Stimulated activated CD4-positive, alpha-beta T cell treated with anti-CD3 and anti-CD28 coated beads, TNF-alpha, amount 100 ng/mL, for 4 hours (primary cell): ENCODE results near the gene TJP3.

Experiments used
- DNase-seq, 3 experiments: peaks; one replicate each; pipeline ENCODE4 v3.0.0-alpha.2; 2020; ENCODE audit warnings: low read depth in 3 of 3

TJP3 gene

DNA sequence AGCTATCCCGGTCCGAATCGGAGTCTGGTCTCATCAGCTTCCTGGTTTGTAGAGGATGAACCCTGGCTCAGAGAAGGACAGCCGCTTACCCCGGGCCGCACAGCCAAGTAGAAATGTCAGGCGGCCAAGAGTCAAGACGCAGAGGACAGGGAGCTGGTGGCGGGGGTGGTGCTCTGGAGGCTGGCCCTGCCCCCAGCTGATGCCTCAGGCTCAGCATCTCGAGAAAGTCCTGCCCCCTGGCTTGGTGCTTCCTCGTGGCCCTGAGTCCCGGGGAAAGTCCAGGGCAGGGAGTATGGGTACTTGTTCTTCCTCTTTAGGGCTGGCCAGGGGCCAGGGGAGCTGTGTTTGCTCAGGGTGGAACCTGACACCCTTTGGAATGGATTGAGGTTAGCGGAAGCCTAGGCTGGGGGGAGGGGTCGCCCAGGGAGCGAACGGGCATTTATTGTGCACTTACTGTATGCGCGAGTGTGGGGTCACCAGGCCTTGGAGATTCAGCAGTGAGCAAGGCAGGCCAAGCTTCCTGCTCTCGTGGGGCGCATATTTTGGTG is 2.2 kb downstream of the TJP3 start:
- DNase-seq: no peak

- no peak for DNase-seq
Measured at GRCh38 chr19:3712663-3713611, 4.8 kb downstream of the TJP3 start.

- no peak for DNase-seq
Measured at GRCh38 chr19:3716147-3716668, 8.0 kb downstream of the TJP3 start.

DNA sequence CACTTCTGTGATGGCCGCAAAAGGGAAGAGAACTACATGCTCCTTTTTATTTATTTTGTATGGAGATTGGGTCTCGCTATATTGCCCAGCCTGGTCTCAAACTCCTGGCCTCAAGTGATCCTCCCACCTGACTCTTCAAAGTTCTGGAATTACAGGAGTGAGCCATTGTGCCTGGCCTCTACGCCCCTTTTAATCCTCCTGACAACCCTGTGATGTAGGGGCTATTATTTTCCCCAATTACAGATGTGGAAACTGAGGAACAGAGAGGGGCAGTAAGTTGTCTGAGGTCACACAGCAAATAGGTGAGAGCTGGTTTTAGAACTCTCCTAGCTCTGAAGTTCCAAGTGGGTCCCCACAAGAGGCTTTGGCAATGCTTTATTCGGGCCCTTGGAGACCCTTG is 11.7 kb downstream of the TJP3 start:
- no peak for DNase-seq

DNA sequence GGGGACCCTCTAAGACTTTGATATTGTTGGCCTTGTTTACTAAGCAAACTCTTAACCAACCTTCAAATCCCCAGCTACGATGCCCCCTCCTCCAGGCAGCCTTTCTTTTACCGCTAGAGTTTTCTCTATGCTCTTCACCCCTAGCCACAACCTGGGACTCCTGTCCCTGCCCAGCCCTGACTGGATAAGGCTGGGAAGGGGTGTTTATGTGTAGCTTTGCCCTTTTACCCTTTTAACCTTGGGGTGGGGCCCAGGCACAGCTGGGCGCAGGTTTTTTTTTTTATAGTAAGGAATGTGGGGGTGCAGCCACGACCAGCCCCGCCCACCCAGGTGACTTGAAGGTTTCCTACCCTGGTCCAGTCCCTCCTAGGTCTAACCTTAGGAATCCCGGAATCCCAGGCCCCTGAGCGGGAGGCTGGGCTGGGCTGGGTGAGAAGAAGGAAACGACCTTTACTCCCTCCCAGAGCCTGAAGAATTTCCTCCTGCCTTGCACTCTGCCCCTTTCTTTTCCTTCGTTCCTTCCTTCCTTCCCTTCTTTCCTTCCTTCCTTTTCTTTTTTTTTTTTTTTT is 12.2 kb downstream of the TJP3 start:
- DNase-seq: no peak

DNA sequence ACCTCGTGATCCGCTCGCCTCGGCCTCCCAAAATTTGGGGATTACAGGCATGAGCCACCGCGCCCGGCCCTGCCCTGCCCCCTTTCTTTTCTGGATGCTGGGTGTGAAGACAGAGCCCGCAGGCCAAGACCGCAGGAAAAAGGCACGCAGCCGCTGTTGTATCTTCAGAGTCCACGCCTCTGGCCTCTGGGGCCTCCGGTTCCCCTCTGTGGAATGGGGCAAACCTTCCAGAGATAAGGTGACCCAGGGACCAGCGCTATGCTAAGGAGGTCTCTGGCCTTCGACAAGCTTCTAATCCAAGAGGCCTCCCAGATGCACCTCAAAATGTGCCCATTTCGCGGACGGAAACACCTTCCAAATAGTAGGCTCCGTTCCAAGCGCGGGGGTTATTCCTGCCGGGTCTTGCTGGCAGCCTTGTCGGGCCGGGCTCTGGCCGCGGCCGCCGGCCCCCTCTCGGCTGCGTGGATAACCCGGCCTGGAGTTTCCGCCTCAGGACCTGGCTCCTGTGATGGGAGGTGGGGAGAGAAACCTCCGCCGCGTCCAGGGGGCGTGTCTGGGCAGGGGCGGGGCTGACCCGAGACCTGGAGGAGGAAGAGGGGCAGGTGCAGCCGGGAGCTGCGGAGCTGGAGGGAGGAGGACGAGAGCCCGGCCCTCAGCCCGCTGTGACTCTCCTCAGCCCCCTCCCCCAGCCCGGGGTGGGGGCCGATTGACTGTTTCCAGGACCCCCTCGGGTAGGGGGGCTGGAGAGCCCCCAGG is 13.1 kb downstream of the TJP3 start:
- peak; percentile 77 to 79 (median 79) for DNase-seq

GRCh38 chr19:3721887-3722442 is 13.8 kb downstream of the TJP3 start:
- no peak for DNase-seq

DNA sequence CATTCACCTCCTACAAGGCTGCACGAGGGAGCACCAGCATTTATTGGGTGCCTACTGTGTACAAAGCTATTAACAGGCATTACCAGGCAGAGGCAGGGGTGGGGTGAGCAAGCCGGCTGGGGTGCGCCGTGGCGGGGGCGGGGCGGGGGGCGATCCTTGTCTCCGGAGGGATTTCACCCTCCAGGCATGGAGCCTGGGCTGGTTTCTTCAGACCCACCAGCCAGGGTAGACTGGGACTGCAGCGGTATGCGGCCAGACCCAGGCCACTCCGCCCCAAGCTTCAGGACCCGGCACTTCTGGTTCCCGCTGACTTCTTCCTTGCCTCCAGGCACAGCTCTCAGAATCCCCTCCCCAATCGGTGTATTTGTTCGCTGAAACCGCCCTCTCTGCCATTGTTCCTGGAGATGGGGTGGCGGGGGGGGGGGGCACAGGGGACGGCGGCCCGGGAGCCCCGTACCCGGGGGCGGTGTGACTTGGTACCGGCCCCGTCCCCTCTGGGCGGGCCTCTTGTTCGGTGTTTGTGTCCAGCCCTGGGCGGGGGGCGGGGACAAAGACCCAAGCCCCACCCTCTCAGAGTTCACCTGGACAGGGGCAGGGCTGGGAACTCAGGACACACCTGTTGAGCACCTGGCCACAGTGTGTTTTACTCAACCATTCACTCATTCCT is 14.4 kb downstream of the TJP3 start:
- no peak for DNase-seq

DNA sequence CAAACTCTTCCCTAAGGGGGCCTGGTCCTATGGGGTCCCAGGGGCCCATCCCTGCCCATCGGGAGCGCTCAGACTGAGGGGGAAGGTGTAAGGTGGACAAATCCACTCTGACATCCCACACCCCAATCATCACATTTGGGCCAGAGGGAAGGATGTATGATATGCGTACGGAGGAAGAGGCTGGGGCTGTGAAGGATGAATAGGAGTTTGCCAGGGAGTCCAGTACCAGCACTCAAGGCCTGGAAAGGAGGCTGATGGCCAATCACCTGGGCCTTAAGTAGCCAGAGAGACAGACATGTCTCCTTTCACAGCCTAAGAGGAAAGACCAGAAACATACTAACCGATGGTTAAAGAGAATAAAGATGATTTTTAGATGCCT is 14.9 kb downstream of the TJP3 start:
- no peak for DNase-seq

GRCh38 chr19:3723883-3724282 is 15.7 kb downstream of the TJP3 start:
- DNase-seq: no peak

DNA sequence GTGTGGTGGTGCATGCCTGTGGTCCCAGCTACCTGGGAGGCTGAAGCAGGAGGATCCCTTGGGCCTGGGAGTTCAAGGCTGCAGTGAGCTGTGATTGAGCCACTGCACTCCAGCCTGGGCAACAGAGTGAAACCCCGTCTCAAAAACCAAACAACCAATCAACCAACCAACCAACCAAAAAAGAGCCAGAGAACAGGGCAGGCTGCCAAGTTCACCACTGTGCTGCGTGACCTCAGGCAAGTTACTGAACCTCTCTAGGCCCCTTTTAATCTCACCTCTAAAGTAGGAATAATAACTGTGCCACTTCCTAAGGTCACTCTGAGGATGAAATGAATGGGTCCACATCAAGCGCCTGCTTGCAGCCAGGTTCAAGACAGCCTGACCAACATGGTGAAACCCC is 16.9 kb downstream of the TJP3 start:
- DNase-seq: no peak

DNA sequence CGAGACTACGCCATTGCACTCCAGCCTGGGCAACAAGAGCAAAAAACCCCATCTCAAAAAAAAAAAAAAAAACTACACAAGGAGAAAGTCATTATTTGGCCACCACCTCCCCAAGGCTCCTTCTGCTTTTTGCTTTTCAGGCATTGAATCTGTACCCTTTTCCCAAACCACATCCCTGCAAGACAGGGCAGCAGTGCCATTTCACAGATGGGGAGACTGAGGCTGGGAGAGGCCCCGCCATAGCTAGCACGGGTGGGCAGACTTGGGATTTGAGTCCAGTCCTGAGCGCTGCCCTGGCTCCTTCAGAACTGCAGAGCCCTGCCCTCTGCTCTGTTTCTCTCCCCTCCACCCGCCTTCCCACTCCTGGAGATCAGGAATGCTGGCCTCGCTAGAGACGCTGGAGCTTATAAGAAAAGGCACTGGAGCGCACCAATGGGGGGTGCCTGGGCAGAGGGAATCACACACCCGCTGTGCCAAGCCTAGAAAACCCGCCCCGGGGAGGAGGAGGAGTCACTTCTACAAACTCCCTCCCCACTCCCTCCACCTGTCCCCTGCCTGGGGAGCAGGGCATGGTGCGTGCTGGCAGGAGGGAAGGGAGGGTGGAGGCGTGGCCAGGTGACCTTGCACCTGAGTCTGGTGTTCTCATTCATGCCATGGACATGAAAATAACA is 17.6 kb downstream of the TJP3 start:
- no peak for DNase-seq

DNA sequence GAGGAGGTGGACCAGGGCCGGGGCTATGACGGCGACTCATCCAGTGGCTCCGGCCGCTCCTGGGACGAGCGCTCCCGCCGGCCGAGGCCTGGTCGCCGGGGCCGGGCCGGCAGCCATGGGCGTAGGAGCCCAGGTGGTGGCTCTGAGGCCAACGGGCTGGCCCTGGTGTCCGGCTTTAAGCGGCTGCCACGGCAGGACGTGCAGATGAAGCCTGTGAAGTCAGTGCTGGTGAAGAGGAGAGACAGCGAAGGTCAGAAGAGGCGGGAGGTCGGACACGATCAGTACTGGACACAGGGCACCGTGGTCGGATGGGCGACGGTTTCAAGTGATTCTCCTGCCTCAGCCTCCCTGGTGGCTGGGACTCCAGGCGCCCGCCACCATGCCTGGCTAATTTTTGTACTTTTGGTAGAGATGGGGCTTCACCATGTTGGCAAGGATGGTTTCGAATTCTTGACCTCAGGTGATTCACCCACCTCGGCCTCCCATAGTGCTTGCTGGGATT is 22.3 kb downstream of the TJP3 start:
- DNase-seq: no peak

- no peak for DNase-seq
Measured at GRCh38 chr19:3732108-3732507, 23.9 kb downstream of the TJP3 start.

GRCh38 chr19:3733549-3734309 is 25.5 kb downstream of the TJP3 start:
- no peak for DNase-seq

- DNase-seq: no peak
Measured at GRCh38 chr19:3734310-3734600, 26.1 kb downstream of the TJP3 start.

- DNase-seq: no peak
Measured at GRCh38 chr19:3736106-3736724, 28.0 kb downstream of the TJP3 start.

DNA sequence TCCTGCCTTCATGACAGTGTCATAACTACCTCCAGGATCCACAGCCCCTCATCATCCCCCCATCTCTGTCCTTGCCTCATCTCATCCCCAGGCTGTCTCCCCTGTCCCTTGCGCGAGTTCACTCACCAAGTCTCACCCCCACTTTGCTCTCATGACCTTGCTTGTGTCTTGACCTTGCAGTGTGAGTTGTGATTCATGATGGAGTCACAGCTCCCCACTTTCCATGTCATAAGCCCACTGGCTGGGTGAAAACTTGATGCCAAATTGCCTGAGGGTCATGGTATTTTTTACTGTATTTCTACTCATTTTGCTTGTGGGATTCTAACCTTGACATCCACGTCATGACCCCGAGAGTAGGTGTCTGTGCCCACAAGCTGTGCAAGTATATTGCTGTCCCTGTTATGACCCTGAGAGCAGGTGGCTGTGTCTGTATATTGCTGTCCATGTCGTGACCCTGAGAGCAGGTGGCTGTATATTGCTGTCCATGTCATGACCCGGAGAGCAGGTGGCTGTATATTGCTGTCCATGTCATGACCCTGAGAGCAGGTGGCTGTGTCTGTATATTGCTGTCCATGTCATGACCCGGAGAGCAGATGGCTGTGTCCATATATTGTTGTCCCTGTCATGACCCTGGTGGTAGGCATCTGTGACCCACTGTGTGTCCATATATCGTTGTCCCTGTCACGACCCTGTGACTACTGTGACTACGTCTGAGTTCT is 29.5 kb downstream of the TJP3 start:
- DNase-seq: no peak
